ENCODE measurements around the gene C1orf146. TPM values are rescaled to one million over a fixed set of nuclear protein-coding genes. Genes with fewer than 3 reads are reported as not detected.
"Not testable (repeated sequence)": the region's sequence is repeated elsewhere in the genome, so short reads cannot be mapped to it uniquely, and the experiment has no call there.

C1orf146 gene
- total RNA-seq, 1 donor, result not detected

GRCh38 chr1:92218559-92218958 lies 844 bp downstream of the C1orf146 start:
- TF ChIP-seq CTCF (IDR thresholded peaks at IDR 0.05; ENCODE audit: insufficient read depth, low read length), result no peak
- no peak for DNase-seq (ENCODE audit: low read depth)
- no peak overlapping the region for H3K4me3 ChIP-seq (ENCODE audit: low read depth, low read length)

GRCh38 chr1:92219028-92219427 lies 1.3 kb downstream of the C1orf146 start:
- H3K4me3 ChIP-seq (ENCODE audit: low read depth, low read length), result no peak overlapping the region
- no peak for TF ChIP-seq CTCF (IDR thresholded peaks at IDR 0.05; ENCODE audit: insufficient read depth, low read length)
- DNase-seq (ENCODE audit: low read depth), result no peak

DNA sequence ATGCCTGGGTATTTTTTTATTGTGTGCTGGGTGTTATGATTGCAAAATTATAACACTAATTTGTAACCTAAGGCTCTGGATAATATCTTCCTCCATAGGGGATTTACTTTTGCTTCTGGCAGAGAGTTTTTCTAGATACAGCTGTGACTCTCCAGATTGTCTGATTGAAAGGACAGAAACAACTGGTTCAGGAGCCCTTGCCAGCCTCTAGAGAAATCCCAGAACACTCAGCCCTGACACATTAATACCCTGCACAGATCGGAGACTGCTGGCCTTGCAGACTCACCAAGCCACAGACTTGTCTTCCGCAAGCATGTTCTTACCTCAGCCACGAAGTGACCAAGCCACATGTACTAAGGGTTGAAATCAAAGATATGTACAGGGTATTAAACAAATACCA lies 10.7 kb downstream of the C1orf146 start:
- no peak for TF ChIP-seq CTCF (IDR thresholded peaks at IDR 0.05; ENCODE audit: insufficient read depth, low read length)
- no peak for DNase-seq (ENCODE audit: low read depth)
- no peak overlapping the region for H3K4me3 ChIP-seq (ENCODE audit: low read depth, low read length)

- TF ChIP-seq CTCF (IDR thresholded peaks at IDR 0.05; ENCODE audit: insufficient read depth, low read length), result no peak
- DNase-seq (ENCODE audit: low read depth), result no peak
- no peak overlapping the region for H3K4me3 ChIP-seq (ENCODE audit: low read depth, low read length)
Observed at GRCh38 chr1:92230736-92231135, 13.0 kb downstream of the C1orf146 start.

DNA sequence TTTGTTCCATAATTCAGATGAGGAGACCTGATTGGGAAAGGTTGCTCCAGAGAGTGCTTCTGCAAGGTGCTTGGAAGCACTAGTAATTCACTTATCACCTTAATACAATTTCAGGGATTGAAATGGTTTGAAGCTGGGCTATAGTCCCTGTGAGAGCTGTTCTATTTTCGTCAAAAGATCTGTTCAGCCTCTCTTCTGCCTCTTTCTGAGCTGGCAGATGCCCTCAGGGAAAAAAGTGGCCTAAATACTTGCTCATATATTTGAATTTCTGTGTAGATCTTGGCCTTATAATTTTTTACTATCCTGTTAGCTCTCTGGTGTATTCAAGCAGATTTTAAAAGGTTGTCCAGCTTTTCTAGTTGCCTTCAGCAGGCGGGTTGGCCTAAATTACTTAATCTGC lies 22.3 kb downstream of the C1orf146 start:
- no peak for TF ChIP-seq CTCF (IDR thresholded peaks at IDR 0.05; ENCODE audit: insufficient read depth, low read length)
- no peak overlapping the region for H3K4me3 ChIP-seq (ENCODE audit: low read depth, low read length)
- no peak for DNase-seq (ENCODE audit: low read depth)

DNA sequence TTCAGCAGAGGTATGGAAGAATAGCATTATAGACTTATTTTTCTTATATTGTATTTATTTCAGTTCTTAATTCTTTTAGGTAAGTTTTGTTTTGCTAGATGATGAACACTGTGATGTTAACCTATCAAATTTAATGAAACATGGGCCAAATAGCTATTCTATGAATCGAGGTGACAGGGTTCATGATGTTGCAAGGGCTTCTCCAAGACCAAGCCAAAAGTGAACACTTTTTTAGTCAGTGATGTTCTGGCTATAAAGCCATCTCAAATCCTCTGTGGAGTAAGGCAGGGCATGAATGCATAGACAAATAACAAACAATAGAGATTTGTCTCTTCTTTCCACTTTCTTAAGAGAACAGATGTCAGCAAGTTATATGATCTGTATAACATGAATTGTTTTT lies 26.7 kb downstream of the C1orf146 start:
- peak; percentile 13 for DNase-seq (ENCODE audit: low read depth)
- H3K4me3 ChIP-seq (ENCODE audit: low read depth, low read length), result no peak overlapping the region
- TF ChIP-seq CTCF (IDR thresholded peaks at IDR 0.05; ENCODE audit: insufficient read depth, low read length), result no peak

DNA sequence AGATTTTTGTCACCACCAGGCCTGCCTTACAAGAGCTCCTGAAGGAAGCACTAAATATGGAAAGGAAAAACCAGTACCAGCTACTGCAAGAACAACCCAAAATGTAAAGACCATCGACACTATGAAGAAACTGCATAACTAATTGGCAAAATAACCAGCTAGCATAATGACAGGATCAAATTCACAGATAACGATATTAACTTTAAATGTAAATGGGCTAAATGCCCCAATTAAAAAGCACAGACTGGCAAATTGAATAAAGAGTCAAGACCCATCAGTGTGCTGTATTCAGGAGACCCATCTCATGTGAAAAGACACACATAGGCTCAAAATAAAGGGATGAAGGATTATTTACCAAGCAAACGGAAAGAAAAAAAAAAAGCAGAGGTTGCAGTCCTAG lies 37.0 kb downstream of the C1orf146 start:
- H3K4me3 ChIP-seq (ENCODE audit: low read depth, low read length); DNase-seq (ENCODE audit: low read depth): not testable (repeated sequence)

All from fibroblast of the aortic adventitia (primary cell).